HFFc6 (cell line): Measurements from ENCODE around the gene TGFA. TPM values are rescaled to one million over a fixed set of nuclear protein-coding genes. Genes with fewer than 3 reads are reported as not detected.

Experiments
- DNase-seq: peaks from one replicate; pipeline ENCODE4 v3.0.0-alpha.2; 2018
- H3K27ac Mint-ChIP-seq: 2 replicates; pipeline ENCODE4 v1.8.0; 2020; ENCODE audit warnings: mild to moderate bottlenecking, mixed read lengths
- H3K27me3 Mint-ChIP-seq: 2 replicates; pipeline ENCODE4 v1.8.0; 2021; ENCODE audit warnings: mild to moderate bottlenecking, moderate library complexity, mixed read lengths; ENCODE audit not compliant: insufficient read depth
- H3K36me3 Mint-ChIP-seq: 2 replicates; pipeline ENCODE4 v1.8.0; 2021; ENCODE audit warnings: low read depth, mixed read lengths
- H3K4me1 Mint-ChIP-seq: 2 replicates; pipeline ENCODE4 v1.8.0; 2020; ENCODE audit warnings: low read depth, mixed read lengths
- H3K4me3 Mint-ChIP-seq: 2 replicates; pipeline ENCODE4 v1.8.0; 2020; ENCODE audit warnings: mild to moderate bottlenecking, moderate library complexity, mixed read lengths
- H3K9me3 Mint-ChIP-seq: 2 replicates; pipeline ENCODE4 v1.8.0; 2020; ENCODE audit warnings: mild to moderate bottlenecking, mixed read lengths
- CTCF ChIP-seq: fragments of 200-600 bp; sonication (generic); IDR thresholded peaks from 2 replicates; pipeline ENCODE4 v1.5.0; 2021; ENCODE audit warnings: antibody characterized with exemption, mild to moderate bottlenecking
- total RNA-seq, 6 experiments: library from RNA; stranded (reverse); fragmentation: NEBNext Ultra II Directional; extraction: Animal tissue kit (Norgen Biotek cat#: 25700); gene quantifications; 2 replicates in 1 of 6; 3 replicates in 5 of 6; pipeline ENCODE4 v1.2.3, GENCODE V29; 2021

TGFA gene
- total RNA-seq, 6 experiments from 2014 or later, result 0.05 to 0.38 (median 0.26) TPM; not detected in 3

DNA sequence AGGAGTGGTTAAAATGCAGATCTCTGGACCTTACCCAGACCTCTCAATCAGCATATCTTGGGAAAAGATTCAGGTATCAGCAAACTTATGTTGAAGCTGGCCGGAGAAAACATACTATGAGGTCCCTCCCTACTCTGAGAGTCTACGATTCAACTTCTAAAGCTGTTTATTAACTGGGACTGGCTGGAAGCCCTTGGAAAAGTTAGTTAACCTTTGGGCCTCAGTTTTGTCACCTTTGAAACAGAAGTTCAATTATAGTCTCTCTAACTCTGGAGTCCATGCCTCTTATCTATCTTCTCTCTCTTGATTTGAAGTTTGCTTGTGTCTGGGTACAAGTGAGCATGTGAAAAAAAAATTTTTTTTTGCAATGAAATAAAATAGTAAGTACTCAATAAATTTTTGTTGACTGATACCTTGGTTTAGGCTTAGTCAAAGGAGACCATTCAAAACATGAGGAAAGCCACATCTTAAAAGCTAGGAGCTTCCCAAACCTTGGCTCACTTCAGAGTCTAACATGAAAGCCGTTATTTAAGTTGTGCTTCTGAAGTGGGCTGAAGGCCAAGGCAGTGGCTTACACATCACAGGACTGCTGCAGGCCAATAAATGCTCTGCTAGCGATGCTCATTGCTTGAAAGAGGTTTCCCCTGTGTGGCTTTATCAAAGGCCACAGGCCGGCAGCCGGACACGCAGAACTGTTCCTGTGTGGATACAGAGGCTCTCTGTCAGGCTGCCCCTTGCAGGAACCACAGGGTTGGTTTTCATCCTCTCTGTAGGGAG, 141.1 kb downstream of the TGFA start:
- Mint-ChIP-seq H3K36me3 (no peaks in the 10 kb centered on the region), H3K4me3 (no peak overlapping the region), H3K27ac (no peak overlapping the region), H3K9me3 (no peaks in the 10 kb centered on the region), H3K4me1 (no peaks in the 10 kb centered on the region), H3K27me3 (peaks cover 41% of the 10 kb centered on the region)
- no peak for TF ChIP-seq CTCF
- DNase-seq, result no peak

DNA sequence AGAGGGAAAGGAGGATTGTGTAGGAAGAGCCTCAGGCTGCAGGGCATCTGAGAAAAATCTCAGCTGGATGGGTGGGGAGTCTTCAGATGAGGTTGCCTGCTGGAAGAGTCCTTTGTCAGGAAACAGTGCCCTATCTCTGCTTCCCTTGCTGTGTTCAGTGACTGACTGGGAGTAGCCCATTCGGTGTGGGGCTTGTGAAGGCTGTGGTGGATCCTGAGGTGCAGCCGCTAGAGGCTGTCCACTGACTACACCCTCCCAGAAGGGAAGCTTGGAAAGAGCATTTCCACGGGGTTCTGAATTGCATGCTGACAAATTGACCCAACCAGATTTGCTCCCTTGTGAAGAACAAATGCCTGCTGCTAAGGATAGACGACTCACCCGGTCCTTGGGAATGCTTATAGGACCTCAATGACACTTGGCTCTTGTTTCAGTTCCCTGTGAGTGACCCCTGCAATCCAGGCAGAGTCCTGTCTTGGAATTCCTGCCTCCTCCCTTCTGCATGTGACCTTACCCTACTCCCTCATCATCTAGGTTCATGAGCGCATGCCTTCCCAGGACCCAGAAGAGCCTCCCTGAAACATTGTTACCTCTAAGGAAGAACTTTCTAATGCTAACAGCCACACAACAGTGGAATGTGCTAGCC, 142.0 kb downstream of the TGFA start:
- Mint-ChIP-seq H3K27ac (no peak overlapping the region), H3K9me3 (no peaks in the 10 kb centered on the region), H3K4me1 (no peaks in the 10 kb centered on the region), H3K27me3 (peaks cover 43% of the 10 kb centered on the region), H3K36me3 (no peaks in the 10 kb centered on the region), H3K4me3 (no peak overlapping the region)
- TF ChIP-seq CTCF, result no peak
- DNase-seq, result no peak

DNA sequence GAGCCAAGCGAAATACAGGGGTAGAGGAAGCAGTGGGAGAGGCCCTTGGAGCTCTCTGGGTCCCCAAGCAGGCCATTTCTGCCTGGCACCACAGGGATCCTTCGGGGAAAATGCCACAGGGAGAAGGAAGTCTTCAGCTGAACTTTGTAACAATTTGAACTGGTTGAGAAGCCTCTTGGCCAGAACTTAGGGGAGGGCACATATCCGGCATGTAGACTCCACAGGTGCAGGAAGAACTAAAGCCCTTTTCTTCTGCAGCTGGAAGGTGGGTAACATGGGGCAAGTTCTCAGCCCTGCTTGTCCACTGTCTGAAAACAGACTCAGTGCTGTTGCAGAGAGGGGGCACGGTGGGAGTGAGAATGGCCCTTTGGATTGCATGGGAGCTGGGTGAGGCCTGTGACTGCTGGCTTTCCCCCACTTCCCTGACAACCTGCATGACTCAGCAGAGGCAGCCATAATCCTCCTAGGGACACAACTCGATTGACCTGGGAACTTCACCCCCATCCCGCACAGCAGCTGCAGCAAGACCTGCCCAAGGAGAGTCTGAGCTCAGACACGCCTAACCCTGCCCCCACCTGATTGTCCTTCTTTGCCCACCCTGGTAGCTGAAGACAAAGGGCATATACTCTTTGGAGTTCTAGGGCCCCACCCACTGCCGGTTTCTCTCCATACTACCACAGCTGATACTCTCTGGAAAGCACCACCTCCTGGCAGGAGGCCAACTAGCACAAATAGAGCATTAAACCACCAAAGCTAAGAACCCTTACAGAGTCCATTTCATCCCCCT, 150.2 kb downstream of the TGFA start:
- no peaks in the 10 kb centered on the region for H3K4me1 Mint-ChIP-seq
- no peak overlapping the region for H3K27ac Mint-ChIP-seq
- DNase-seq, result no peak
- H3K9me3 Mint-ChIP-seq, result no peaks in the 10 kb centered on the region
- peaks cover 14% of the 10 kb centered on the region for H3K27me3 Mint-ChIP-seq
- no peak overlapping the region for H3K4me3 Mint-ChIP-seq
- H3K36me3 Mint-ChIP-seq, result no peaks in the 10 kb centered on the region
- no peak for TF ChIP-seq CTCF

DNA sequence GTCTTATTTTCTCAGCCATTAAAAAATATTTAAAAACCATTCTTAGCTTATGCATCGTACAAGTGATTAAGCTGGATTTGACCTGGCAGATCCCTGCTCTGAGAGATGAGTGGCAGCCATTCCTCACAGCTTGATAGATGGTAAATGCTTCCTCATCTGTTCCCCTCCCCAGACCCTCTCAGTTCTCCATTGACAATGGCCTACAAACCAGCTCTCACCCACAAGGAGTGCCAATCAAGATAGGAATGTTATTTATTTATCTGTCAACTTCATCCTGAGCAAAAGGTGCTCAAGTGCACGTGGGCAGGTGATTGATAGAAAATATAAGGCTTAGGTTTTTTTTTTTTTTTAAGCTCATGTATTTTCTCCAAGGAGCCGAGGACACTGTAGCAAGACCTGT, 153.1 kb downstream of the TGFA start:
- H3K27me3 Mint-ChIP-seq, result peaks cover 17% of the 10 kb centered on the region
- DNase-seq, result no peak
- H3K36me3 Mint-ChIP-seq, result no peaks in the 10 kb centered on the region
- H3K9me3 Mint-ChIP-seq, result no peaks in the 10 kb centered on the region
- H3K4me1 Mint-ChIP-seq, result no peaks in the 10 kb centered on the region
- H3K27ac Mint-ChIP-seq, result no peak overlapping the region
- TF ChIP-seq CTCF, result no peak
- no peak overlapping the region for H3K4me3 Mint-ChIP-seq

GRCh38 chr2:70399046-70399445, 154.6 kb downstream of the TGFA start:
- H3K27ac Mint-ChIP-seq, result no peak overlapping the region
- no peak for DNase-seq
- peaks cover 3% of the 10 kb centered on the region; the same call in 1 of the 2 replicates for H3K36me3 Mint-ChIP-seq
- no peaks in the 10 kb centered on the region for H3K9me3 Mint-ChIP-seq
- TF ChIP-seq CTCF, result no peak
- H3K4me1 Mint-ChIP-seq, result no peaks in the 10 kb centered on the region
- H3K4me3 Mint-ChIP-seq, result no peak overlapping the region
- H3K27me3 Mint-ChIP-seq, result peaks cover 16% of the 10 kb centered on the region

Other genes with a start within 250 kb of the TGFA start
- not detected for gene ADD2, start 214.4 kb upstream of the TGFA start, total RNA-seq
- not detected for gene FIGLA, start 236.8 kb upstream of the TGFA start, total RNA-seq